Muscle of arm (tissue), 12 donors: ENCODE measurements around the gene UBE2N. TPM values are rescaled to one million over a fixed set of nuclear protein-coding genes. Genes with fewer than 3 reads are reported as not detected.

ENCODE experiments used
- DNase-seq: peaks from one replicate; pipeline ENCODE4 v3.0.0-alpha.2; 2013
- polyA plus RNA-seq, 12 donors: library from polyadenylated mRNA; unstranded; fragments of 120-200 nt; gene quantifications; one replicate each; pipeline ENCODE4 v1.2.1, GENCODE V29; 2013; ENCODE audit not compliant: insufficient read length in 12 of 12

The UBE2N gene
- polyA plus RNA-seq, 12 donors, result 84.9 to 128 (median 106) TPM; not detected in 1

GRCh38 chr12:93361151-93361919 lies 80.4 kb downstream of the UBE2N start:
- DNase-seq, result no peak

GRCh38 chr12:93360688-93361087 lies 81.1 kb downstream of the UBE2N start:
- no peak for DNase-seq

GRCh38 chr12:93358821-93359220 lies 82.9 kb downstream of the UBE2N start:
- DNase-seq, result no peak

- no peak for DNase-seq
These were observed 83.7 kb downstream of the UBE2N start for GRCh38 chr12:93358058-93358457.

GRCh38 chr12:93356214-93356613 lies 85.5 kb downstream of the UBE2N start:
- no peak for DNase-seq

Other genes with a start within 250 kb of the UBE2N start
- 100 to 1,000 TPM in 1 of 12 donors, 10 to 100 TPM in 10, not detected in 1; 70.5 to 114 (median 88.6) TPM for gene NUDT4, start 64.0 kb downstream of the UBE2N start, polyA plus RNA-seq
- 10 to 100 TPM in 11 of 12 donors, not detected in 1; 32.8 to 56.3 (median 41.4) TPM for gene MRPL42, start 25.6 kb upstream of the UBE2N start, polyA plus RNA-seq
- 10 to 100 TPM in 11 of 12 donors, not detected in 1; 12.5 to 26.7 (median 17.3) TPM for gene SOCS2, start 130.7 kb upstream of the UBE2N start, polyA plus RNA-seq
- 10 to 100 TPM in 10 of 12 donors, 1 to 10 TPM in 1, not detected in 1; 8.0 to 26.4 (median 14.1) TPM for gene CRADD, start 235.4 kb upstream of the UBE2N start, polyA plus RNA-seq